ENCODE results near the gene GLRB.

DNA sequence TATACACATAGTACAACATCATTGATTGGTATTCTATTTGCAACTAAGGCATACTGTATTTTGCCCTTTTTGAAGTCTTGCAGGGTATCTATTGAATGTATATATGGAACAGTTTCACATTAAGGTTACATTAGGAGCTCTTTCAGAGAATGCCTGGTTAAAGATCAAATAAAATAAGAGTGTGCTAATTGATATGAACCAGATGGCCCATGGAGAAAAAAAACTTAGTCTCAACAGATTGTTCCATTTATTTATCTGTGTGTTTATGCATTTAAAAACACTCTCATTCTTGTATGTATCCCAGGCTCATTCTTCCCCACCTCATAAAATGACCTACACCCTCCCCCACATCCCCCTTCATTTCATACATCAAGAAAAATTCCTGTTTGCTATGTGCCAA is 109.4 kb downstream of the GLRB start:
- TF ChIP-seq, protein P1, sequence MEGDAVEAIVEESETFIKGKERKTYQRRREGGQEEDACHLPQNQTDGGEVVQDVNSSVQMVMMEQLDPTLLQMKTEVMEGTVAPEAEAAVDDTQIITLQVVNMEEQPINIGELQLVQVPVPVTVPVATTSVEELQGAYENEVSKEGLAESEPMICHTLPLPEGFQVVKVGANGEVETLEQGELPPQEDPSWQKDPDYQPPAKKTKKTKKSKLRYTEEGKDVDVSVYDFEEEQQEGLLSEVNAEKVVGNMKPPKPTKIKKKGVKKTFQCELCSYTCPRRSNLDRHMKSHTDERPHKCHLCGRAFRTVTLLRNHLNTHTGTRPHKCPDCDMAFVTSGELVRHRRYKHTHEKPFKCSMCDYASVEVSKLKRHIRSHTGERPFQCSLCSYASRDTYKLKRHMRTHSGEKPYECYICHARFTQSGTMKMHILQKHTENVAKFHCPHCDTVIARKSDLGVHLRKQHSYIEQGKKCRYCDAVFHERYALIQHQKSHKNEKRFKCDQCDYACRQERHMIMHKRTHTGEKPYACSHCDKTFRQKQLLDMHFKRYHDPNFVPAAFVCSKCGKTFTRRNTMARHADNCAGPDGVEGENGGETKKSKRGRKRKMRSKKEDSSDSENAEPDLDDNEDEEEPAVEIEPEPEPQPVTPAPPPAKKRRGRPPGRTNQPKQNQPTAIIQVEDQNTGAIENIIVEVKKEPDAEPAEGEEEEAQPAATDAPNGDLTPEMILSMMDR (IDR thresholded peaks at IDR 0.05; ENCODE audit: low read length), result no peak
- no peak for TF ChIP-seq EZH2 (optimal IDR thresholded peaks at IDR 0.05; ENCODE audit: low read depth, low read length)
- no peak for TF ChIP-seq EZH2phosphoT487 (IDR thresholded peaks at IDR 0.05; ENCODE audit: low read length)
